Measurements from ENCODE around the gene DDX3X. TPM values are rescaled to one million over a fixed set of nuclear protein-coding genes. Genes with fewer than 3 reads are reported as not detected.

DDX3X gene
- total RNA-seq, 3 donors from 2014 or later, result 208 to 256 (median 250) TPM

- Histone ChIP-seq H3K9me3 (no peaks in the 10 kb centered on the region), H3K4me3 (no peak overlapping the region), H3K36me3 (ENCODE audit: low read depth) (no peaks in the 10 kb centered on the region), H3K4me1 (ENCODE audit: low read depth) (no peaks in the 10 kb centered on the region)
- no peak for ATAC-seq
- intact Hi-C loops (cut with DNase I, micrococcal nuclease), result no loop called here
- no peak for TF ChIP-seq CTCF (IDR thresholded peaks at IDR 0.05)
- no peak for DNase-seq
Measured at GRCh38 chrX:41300758-41301437, 33.1 kb upstream of the DDX3X start.

- DNase-seq (no peak), ATAC-seq (peak; percentile 8)
- H3K4me3 ChIP-seq, result no peak overlapping the region
- no peaks in the 10 kb centered on the region for H3K4me1 ChIP-seq (ENCODE audit: low read depth)
- TF ChIP-seq CTCF (IDR thresholded peaks at IDR 0.05), result no peak
- H3K36me3 ChIP-seq (ENCODE audit: low read depth), result no peaks in the 10 kb centered on the region
- no peaks in the 10 kb centered on the region for H3K9me3 ChIP-seq
- intact Hi-C loops (cut with DNase I, micrococcal nuclease), result no loop called here
Measured at GRCh38 chrX:41301438-41301824, 32.5 kb upstream of the DDX3X start.

GRCh38 chrX:41302370-41302769 lies 31.6 kb upstream of the DDX3X start:
- Histone ChIP-seq H3K4me1 (ENCODE audit: low read depth) (no peaks in the 10 kb centered on the region), H3K36me3 (ENCODE audit: low read depth) (no peaks in the 10 kb centered on the region), H3K4me3 (no peak overlapping the region), H3K9me3 (no peaks in the 10 kb centered on the region)
- ATAC-seq, result peak; percentile 16
- intact Hi-C loops (cut with DNase I, micrococcal nuclease), result no loop called here
- no peak for DNase-seq
- TF ChIP-seq CTCF (IDR thresholded peaks at IDR 0.05), result no peak

- H3K4me3 ChIP-seq, result no peak overlapping the region
- no peak for DNase-seq
- TF ChIP-seq CTCF (IDR thresholded peaks at IDR 0.05), result no peak
- no peaks in the 10 kb centered on the region for H3K9me3 ChIP-seq
- no peaks in the 10 kb centered on the region for H3K36me3 ChIP-seq (ENCODE audit: low read depth)
- intact Hi-C loops (cut with DNase I, micrococcal nuclease), result no loop called here
- H3K4me1 ChIP-seq (ENCODE audit: low read depth), result no peaks in the 10 kb centered on the region
- ATAC-seq, result no peak
Measured at GRCh38 chrX:41303013-41303412, 30.9 kb upstream of the DDX3X start.

GRCh38 chrX:41304178-41304577 lies 29.8 kb upstream of the DDX3X start:
- Histone ChIP-seq H3K4me3 (no peak overlapping the region), H3K9me3 (no peaks in the 10 kb centered on the region), H3K4me1 (ENCODE audit: low read depth) (no peaks in the 10 kb centered on the region), H3K36me3 (ENCODE audit: low read depth) (no peaks in the 10 kb centered on the region)
- TF ChIP-seq CTCF (IDR thresholded peaks at IDR 0.05), result no peak
- intact Hi-C loops (cut with DNase I, micrococcal nuclease), result no loop called here
- no peak for ATAC-seq
- DNase-seq, result no peak
